HG03280 (cell line): ENCODE measurements around the gene MPP3.
"Not testable (repeated sequence)": the region's sequence is repeated elsewhere in the genome, so short reads cannot be mapped to it uniquely, and the experiment has no call there.

Source experiments
- ATAC-seq: cut with Tn5 transposase; IDR thresholded peaks from one replicate; pipeline ENCODE4 v1.9.1; 2021; ENCODE audit warnings: mild to moderate bottlenecking, moderate library complexity; ENCODE audit not compliant: unreplicated experiment

Gene MPP3

DNA sequence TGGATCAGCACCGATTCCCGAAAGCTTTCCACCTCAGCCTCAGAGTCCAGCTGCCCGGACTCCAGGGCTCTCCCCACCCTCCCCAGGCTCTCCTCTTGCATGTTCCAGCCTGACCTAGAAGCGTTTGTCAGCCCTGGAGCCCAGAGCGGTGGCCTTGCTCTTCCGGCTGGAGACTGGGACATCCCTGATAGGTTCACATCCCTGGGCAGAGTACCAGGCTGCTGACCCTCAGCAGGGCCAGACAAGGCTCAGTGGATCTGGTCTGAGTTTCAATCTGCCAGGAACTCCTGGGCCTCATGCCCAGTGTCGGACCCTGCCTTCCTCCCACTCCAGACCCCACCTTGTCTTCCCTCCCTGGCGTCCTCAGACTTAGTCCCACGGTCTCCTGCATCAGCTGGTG lies 29.0 kb upstream of the MPP3 start:
- ATAC-seq = no peak

DNA sequence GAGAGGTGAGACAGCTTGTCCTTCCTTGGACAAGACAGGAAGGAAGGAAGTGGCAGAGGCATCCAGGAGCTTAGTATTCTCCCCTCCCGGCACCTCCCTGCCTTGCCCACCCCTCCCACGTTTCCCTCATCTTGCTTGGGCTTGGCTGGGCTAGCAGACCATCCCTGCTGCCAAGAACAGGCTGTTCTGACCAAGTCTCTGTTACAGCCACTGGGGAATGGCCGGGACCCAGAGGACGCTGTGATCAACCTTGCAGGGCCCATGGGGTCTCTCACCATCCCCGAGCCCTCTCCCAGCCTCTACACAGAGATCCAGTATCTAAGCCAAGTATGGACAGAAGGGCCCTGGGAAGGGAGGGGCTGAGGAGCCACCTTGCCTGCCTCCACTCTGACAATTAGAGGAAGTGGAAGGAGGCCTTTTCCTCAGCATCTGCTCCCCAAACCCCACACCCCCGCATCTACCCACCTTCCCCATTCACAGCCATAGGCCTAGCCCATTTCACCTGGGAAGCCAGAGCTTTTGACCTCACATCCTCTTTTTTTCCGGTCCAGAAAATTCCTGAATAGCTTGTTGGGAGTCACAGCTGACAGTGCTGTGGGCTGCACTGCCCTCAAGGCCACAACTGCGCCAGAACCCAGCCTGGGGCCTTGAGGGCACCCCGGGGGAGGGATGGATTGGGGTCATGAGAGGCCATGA lies 28.1 kb upstream of the MPP3 start:
- ATAC-seq = no peak

DNA sequence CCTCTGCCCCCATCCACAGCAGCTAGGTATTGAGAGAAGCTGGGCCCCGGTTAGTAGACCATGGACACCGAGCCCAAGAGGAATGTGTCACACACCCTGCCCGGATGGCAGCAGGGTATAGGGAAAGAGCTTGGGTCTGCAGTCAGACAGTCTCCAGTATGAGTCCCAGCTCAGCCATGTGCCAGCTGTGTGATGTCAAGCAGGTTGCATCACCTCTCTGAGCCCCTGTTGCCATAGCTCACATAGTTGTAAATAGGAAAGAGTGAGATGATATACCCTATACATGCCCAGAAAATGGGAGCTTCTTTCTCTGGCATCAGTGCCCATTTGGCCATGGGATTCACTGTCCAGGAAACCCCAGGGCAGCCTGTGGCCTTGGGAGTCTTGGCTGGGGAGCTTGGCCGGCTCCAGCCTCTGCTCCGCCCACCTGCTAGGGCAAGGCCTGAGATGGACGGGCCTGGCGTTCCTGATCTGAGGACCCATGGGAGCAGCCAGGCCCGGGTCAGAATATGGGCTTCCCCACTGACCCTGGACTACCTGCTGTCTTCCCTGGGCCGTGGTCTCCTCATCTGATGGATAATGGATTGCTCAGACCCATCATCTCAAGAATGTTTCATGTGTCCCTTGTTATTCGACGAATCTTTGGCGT lies 27.3 kb upstream of the MPP3 start:
- ATAC-seq = no peak

DNA sequence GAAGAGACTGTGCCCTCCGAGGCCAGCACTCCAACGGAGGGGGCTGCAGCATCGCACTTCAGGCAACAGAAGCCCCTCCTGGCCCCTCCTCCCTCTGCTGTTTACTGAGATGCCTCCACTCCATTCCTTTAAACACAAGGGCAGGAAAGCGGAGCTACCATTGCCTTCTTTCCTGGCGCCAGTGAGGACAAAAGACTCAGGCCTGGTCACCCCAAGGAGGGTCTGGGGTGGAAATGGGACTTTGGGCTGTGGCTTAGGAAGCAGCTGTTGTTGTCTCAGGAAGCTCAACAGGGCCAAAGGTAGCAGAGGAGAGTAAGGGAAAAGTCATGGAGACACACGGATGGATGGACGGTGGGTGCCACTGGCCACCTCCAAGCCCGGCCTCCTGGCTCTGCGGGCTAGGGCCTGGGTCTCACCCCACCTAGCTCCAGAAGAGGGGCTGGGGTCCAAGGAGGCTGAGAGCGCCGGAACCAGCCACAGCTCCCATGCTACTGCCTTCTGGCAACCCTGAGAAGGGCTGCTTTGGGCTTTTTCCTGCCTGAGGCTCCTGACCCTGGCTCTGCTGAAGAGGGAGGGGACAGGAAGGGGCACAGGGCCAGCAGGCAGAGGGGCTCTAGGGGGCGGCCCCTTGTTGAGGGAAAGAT lies 25.1 kb upstream of the MPP3 start:
- no peak for ATAC-seq

DNA sequence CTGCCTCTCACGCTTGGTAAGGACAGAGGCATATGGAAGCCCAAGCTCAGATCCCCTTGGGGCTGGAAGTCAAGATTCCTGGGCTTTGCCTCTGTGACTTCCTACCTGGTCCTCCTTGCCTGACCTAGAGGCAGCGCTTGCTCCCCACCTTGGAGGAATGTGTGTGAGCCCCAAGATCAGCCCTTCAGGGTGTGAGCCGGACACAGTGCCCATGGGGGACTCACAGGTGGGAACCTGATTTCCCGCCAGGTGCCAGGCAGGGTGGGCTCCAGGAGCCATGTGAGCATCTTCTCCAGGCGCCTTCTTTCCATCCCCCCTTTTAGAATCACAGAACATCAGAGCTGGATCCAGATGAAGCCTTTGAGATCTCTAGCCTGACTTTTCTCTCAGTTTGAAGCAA lies 24.2 kb upstream of the MPP3 start:
- ATAC-seq = no peak

DNA sequence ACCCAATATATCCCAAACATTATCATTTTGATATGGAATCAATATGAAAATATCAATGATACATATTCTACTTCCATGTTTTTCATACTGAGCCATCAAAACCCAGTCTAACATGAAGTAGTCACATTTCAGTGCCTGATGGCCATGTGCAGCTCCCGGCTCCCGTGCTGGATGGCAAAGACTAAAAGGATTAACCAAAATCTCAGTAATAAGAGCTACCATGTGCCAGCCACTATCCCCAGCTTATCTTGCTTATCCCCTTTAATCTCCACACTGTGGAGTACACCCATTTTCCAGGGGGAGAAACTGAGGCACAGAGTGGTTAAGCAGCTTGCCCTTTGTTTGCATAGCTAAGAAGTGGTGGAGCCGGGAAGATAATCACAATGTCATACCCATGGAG lies 23.2 kb upstream of the MPP3 start:
- no peak for ATAC-seq

DNA sequence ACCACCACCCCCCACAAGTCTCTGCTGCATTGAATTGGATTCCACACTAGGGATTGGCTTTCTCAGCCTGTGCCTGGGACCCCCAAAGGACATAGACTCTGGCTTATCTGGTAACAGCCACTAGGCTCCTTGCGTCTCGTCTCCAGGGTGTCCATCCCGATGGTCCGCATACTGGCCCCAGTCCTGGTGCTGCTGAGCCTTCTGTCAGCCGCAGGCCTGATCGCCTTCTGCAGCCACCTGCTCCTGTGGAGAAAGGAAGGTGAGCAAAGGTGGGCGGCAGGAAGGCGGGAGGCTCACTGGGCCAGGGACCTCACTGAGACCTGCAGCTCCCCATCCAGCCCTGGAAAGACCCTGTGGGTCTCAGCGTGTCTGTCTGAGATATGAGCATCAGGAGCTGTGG lies 22.1 kb upstream of the MPP3 start:
- no peak for ATAC-seq

DNA sequence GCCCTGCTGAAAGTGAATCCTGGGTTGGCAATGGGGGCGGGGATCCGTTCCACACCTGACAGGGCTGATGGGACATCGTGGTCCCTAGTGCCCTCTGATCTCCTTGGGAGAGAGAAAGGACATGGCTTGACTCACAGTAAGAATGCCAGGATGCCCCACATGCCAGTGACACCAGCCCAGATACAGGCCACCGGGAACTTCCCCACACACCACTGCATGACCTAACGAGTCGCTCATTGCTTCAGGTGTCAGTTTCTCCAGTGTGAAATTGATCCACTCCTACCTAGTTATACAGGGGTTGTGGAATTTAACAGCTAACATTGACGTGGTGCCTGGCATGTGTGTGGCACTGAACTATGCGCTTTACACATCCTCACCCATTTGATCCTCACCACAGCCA lies 21.6 kb upstream of the MPP3 start:
- ATAC-seq = no peak

DNA sequence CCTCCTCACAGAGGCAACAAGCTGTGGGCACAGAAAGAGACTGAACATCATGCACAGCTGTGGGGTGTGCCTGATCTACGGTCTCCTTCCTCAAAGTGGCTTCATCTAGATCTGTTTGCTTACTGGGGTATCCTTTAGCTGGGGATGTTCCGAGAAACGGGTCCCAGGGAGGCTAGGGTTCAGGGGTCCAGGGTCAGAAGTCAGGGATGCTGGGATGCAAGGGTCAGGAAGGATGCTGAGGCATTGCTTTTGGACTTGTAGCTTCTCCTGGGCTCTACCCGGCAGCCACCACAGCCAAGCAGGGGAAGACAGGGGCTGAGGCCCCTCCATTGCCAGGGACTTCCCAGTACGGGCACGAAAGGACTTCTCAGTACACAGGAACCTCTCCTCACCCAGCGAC lies 20.6 kb upstream of the MPP3 start:
- ATAC-seq = no peak

DNA sequence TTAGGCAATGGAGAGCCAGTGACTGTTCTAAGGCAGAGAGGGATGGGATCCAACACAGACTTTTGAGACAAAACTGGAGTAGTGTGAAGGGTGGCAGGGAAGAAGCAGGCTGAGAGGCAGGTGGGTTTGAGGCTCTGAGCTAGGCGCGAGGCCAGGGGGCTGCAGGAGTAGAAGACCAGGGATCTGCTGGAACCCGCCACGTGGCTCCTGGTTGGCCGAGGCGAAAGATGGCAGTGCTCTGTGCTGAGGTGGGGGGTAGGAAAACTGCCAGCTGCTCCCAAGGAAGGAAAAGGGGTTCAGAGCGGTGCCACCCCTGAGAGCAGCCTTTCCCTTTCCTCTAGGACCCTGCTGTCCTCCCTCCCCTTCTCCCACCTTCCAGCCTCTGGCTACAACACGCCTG lies 19.6 kb upstream of the MPP3 start:
- ATAC-seq = no peak

DNA sequence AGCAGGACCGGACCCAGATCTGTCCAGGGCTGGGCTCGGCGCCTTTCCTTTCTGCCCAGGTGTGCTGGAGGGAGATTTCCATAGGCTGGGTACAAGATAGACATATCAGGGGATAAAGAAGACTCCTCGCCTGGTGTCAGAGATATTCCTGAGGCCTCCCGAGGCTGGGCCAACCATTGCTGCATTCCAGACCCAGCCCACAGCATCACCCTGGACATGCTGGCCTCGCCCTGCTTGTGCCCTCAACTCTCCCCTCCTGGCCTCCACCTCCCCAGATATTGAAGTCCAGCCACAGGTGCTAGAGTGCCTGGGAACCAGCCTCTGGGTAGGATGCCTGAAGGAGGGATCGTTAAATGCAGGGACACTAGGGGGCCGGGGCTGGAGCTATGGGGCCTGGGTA lies 16.2 kb upstream of the MPP3 start:
- no peak for ATAC-seq

DNA sequence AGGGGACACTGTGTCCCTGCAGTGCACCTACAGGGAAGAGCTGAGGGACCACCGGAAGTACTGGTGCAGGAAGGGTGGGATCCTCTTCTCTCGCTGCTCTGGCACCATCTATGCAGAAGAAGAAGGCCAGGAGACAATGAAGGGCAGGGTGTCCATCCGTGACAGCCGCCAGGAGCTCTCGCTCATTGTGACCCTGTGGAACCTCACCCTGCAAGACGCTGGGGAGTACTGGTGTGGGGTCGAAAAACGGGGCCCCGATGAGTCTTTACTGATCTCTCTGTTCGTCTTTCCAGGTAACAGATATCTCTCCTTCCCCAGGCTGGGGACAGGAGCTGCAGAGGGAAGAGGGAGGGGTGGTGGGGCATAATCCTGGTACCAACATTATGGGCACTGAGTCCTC lies 15.7 kb upstream of the MPP3 start:
- no peak for ATAC-seq

DNA sequence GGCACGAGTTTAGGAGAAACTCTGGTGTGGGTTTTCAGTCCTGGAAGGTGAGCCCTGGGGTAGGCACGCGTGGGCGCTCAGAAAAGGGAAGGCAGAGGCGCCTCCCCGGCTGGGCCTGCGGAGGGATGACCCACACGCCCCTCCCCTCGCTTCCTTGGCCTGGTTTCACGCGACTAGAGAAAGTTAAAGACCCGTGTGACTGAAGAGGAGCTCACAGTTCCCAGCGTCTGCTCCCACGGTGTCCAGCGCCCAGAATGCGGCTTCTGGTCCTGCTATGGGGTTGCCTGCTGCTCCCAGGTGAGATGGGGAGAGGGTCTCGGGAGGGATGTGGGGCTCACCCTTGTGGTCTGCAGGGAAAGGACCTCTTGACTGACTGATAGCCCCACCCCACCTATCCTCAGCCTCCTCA lies 14.0 kb upstream of the MPP3 start, which contains the start of gene CD300LG:
Gene CD300LG (plus strand): TSS at position 214 of the 409 bp plus-strand sequence. CDS start 41 bp downstream, at position 255.
- ATAC-seq = no peak

DNA sequence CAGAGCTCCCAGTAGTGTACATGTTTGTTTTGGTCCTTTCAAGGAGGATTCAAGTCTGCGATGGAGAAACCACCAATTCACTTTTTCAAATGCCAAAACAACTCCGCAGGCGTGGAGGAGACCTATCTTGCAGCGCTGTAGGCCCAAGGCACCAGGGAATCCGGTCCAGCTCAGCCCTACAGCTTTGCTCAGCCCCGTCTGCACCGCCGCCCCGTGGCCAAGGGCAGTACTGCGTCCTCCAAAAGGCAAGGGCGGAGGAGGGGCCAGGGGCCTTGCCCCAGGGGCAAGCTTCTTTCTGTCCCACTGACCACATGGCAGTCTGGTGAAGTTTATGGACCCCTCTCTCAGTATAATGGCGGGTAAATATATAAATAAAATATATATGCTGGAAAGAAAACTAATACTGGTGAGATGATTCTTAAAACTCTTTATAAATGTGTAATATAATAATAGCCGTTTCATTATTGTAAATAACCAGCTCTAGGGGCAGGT lies 13.3 kb upstream of the MPP3 start:
- peak; percentile 74 for ATAC-seq

DNA sequence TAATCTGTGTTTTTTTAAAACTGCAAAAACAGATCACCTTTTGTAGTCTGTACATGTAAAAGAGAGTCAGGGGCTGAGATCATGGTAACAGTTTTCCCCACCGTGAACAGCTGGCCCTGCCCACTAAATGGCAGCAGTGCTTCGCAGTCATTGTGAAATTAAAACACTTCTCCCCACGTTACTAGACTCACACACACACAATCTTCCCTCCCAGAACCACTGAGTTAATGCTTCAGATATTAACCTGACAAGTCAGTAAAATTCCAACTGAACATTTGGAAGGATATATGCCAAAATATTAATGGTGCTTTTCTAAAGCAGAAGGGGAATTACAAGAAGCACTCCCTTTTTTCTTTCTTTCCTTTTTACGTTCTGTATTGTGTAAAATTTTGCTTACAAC lies 12.8 kb upstream of the MPP3 start:
- ATAC-seq = no peak

DNA sequence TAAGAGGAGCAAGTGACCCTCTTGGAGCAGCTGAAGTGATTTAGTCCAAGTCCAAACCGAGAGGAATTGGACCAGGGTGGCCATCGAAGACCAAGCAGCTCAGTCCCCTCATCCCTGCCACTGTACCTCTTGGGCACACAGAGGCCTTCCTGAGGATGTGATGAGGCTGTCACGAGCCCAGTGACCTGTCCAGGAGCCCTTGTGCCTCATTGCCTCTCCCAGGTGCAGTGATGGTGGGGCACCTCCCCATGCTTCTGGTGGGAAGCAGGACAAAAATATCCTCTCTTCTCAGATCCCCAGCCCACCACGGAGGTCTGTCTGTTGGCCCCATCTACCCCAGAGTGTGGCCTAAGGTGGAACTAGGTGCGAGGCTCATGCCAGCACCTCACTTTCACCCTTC lies 11.3 kb upstream of the MPP3 start:
- no peak for ATAC-seq

DNA sequence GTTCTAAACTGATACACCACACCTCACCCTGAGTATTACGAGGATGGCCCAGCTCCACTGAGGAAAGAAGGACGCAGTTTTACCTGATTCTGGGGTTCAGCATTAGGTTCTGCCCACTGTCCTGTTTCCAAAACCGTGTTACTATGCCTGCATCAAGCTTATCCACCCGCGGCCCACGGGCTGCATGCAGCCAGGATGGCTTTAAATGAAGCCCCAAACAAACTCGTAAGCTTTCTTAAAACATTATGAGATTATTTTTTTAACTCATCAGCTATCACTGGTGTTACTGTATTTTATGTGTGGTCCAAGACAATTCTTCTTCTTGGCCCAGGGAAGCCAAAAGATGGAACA lies 10.0 kb upstream of the MPP3 start:
- no peak for ATAC-seq

DNA sequence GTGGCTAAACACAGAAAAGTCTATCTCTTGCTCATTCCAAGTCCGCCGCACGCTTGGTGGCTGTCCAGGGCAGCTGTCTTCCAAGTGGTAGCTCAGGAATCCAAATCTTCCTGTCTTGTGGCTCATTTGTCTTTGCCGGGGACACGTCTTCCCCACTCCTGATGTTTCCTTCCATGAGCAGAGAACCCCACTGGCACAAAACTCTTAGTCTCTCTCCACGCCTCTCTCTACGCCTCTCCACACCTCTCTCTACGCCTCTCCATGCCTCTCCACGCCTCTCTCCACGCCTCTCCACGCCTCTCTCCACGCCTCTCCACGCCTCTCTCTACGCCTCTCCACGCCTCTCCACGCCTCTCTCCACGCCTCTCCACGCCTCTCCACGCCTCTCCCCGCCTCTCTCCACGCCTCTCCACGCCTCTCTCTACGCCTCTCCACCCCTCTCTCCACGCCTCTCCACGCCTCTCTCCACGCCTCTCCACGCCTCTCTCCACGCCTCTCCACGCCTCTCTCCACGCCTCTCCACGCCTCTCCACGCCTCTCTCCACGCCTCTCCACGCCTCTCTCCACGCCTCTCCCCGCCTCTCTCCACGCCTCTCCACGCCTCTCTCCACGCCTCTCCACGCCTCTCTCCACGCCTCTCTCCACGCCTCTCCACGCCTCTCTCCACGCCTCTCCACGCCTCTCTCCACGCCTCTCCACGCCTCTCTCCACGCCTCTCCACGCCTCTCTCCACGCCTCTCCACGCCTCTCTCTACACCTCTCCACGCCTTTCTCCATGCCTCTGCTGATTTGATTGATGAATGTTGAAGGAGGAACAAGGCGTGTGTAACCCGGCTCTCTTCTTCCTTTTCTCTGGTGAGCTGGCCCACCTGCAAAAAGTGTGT lies 9.4 kb upstream of the MPP3 start:
- not testable (repeated sequence) for ATAC-seq

DNA sequence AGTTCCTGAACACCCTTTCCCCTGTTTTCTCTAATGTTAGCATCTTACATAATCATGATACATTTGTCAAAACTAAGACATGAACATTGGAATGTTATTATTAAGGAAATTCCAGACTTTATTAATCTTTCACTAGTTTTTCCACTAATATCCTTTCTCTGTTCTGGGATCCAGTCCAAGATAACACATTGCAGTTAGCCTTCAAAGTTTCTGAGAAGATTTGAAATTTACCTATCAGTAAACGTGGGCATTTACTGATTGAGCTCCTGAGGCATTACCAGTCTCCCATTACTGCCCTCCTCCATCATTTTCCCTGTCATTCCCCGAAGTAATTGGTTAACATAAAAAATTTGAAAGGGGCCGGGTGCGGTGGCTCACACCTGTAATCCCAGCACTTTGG lies 8.3 kb upstream of the MPP3 start:
- no peak for ATAC-seq

DNA sequence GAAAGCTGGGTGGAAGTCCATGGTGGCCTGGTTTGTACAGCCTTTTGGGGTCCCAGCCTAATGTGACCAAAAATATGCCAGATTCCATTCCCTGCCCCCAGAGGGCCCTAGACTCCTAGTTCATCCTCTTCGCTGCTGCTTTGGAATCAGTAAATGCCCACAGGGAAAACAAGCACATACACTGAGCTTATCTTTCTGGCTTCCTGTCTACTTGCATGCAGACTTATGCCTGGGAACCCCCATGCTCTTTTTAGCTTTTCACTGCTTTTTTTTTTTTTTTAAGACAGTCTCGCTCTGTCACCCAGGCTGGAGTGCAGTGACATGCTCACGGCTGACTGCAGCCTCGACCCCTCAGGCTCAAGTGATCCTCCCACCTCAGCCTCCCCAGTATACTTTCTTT lies 7.9 kb upstream of the MPP3 start:
- ATAC-seq = no peak

DNA sequence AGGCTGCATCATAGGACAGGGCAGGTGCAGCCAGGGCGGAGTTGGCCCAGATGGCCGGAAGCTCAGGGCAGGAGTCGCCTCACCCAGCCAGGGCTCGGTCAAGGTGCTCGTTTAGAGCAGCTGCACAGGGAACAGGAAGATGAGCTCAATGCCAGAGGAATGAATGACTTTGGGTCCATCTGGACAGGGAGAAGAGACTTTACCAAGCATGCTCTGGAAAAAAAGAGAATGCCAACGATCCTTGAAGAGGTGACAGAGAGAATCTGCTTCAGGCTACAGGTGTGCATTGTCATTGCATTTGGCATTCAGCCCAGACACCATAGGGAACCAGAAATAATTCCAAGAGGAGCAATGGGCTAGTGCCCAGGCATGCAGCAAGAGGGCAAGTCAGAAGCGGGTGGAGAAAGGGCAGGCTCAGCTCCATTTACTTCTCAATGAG lies 6.7 kb upstream of the MPP3 start:
- no peak for ATAC-seq
